ENCODE data around the gene PTPN1.
A peak's percentile ranks its signal among the peaks of the same experiment; 100 is the strongest.

The PTPN1 gene

GRCh38 chr20:50491926-50492634 lies 18.1 kb upstream of the PTPN1 start:
- TF ChIP-seq, protein P1, sequence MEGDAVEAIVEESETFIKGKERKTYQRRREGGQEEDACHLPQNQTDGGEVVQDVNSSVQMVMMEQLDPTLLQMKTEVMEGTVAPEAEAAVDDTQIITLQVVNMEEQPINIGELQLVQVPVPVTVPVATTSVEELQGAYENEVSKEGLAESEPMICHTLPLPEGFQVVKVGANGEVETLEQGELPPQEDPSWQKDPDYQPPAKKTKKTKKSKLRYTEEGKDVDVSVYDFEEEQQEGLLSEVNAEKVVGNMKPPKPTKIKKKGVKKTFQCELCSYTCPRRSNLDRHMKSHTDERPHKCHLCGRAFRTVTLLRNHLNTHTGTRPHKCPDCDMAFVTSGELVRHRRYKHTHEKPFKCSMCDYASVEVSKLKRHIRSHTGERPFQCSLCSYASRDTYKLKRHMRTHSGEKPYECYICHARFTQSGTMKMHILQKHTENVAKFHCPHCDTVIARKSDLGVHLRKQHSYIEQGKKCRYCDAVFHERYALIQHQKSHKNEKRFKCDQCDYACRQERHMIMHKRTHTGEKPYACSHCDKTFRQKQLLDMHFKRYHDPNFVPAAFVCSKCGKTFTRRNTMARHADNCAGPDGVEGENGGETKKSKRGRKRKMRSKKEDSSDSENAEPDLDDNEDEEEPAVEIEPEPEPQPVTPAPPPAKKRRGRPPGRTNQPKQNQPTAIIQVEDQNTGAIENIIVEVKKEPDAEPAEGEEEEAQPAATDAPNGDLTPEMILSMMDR (IDR thresholded peaks at IDR 0.05; ENCODE audit: low read depth, low read length, missing control alignments), result no peak
- peak; percentile 73 for DNase-seq (ENCODE audit: low read depth)
- no peak overlapping the region for H3K4me3 ChIP-seq (ENCODE audit: low read depth, low read length)
- in situ Hi-C loops (cut with HindIII; ENCODE audit: low sequenced_read_pairs), result no loop called here

DNA sequence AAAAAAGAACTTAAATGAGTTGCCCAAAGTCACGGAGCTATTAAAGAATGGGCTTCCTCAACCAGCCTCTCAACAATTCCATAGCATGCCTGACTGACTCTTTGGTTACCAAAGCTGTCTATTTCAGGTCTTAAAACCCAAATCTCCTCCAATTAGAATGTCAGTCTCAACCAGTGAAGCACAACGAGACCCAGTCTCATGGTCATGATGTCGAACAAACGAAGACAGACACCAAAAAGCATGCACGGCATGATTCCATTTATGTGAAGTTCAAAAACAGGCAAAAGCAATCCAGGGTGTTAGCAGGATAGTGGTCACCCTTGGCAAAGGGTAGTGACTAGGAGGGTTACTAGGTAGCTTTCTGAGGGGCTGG lies 16.3 kb upstream of the PTPN1 start:
- in situ Hi-C loops (cut with HindIII; ENCODE audit: low sequenced_read_pairs), result no loop called here
- TF ChIP-seq, protein P1 (IDR thresholded peaks at IDR 0.05; ENCODE audit: low read depth, low read length, missing control alignments), result no peak
- DNase-seq (ENCODE audit: low read depth), result no peak
- H3K4me3 ChIP-seq (ENCODE audit: low read depth, low read length), result no peak overlapping the region

DNA sequence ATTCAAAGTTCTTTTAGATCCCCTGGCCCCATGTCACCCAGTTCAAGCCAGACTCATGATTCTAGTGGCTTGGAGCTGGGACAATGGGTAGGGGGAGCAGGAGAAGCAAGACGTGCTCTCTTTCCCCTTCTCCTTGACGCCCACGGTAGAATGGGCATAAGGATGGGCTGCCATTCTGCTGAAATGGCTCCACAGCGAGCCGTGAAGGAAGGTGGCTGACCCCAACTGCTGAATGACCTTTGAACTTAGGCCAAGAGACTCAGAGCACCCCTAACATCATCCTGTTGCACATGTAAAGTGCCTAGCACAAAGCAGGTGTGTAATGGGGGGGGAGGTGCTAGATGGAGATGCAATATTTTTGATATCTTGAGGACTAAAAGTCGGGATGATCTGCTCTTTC lies 15.8 kb upstream of the PTPN1 start:
- no peak for DNase-seq (ENCODE audit: low read depth)
- TF ChIP-seq, protein P1 (IDR thresholded peaks at IDR 0.05; ENCODE audit: low read depth, low read length, missing control alignments), result no peak
- in situ Hi-C loops (cut with HindIII; ENCODE audit: low sequenced_read_pairs), result no loop called here
- H3K4me3 ChIP-seq (ENCODE audit: low read depth, low read length), result no peak overlapping the region

GRCh38 chr20:50496773-50497385 lies 13.3 kb upstream of the PTPN1 start:
- DNase-seq (ENCODE audit: low read depth), result no peak
- in situ Hi-C loops (cut with HindIII; ENCODE audit: low sequenced_read_pairs), result no loop called here
- no peak overlapping the region for H3K4me3 ChIP-seq (ENCODE audit: low read depth, low read length)
- TF ChIP-seq, protein P1 (IDR thresholded peaks at IDR 0.05; ENCODE audit: low read depth, low read length, missing control alignments), result no peak

DNA sequence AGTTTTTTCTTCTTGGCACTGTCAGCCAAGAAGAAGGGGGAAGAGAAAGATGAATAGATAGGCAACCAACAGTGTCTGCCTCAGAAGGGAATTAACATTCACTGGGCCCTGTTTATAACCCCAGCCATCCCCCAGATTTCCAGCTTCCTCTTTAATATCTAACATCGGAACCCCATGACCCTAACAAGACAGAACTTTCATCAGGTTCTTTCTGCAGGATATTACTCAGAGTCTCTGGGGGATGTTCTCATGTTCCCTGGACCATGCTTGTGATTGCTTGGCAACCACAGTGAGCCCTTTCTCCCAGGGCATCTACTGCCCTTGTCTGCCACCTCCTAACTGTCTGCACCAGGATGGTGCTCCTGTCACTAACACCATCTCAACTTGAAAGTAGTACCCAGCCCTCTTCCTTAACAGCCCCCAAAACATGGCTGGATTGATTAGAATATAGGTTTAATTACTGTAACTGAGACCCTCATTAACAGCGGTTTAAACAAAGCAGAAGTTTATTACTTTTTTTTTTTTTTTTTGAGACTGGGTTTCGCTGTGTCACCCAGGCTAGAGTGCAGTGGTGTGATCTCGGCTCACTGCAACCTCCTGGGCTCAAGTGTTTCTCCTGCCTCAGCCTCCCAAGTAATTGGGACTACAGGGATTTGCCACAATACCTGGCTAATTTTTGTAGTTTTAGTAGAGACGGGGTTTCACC lies 12.0 kb upstream of the PTPN1 start:
- no peak for DNase-seq (ENCODE audit: low read depth)
- in situ Hi-C loops (cut with HindIII; ENCODE audit: low sequenced_read_pairs), result no loop called here
- H3K4me3 ChIP-seq (ENCODE audit: low read depth, low read length), result no peak overlapping the region
- TF ChIP-seq, protein P1 (IDR thresholded peaks at IDR 0.05; ENCODE audit: low read depth, low read length, missing control alignments), result no peak

- DNase-seq (ENCODE audit: low read depth), result no peak
- in situ Hi-C loops (cut with HindIII; ENCODE audit: low sequenced_read_pairs), result no loop called here
- TF ChIP-seq, protein P1 (IDR thresholded peaks at IDR 0.05; ENCODE audit: low read depth, low read length, missing control alignments), result no peak
- H3K4me3 ChIP-seq (ENCODE audit: low read depth, low read length), result no peak overlapping the region
Measured at GRCh38 chr20:50499938-50500337, 10.2 kb upstream of the PTPN1 start.

Measured in astrocyte of the cerebellum (primary cell).